GM12874 (cell line): ENCODE measurements around the gene KIF2C.

Source experiments
- TF ChIP-seq, protein P1 (sequence below): IDR thresholded peaks from 2 replicates; pipeline ENCODE4 v1.5.1; 2011; ENCODE audit warnings: low read depth, mild to moderate bottlenecking, control low read depth, low read length, moderate library complexity; ENCODE audit not compliant: insufficient read depth

Gene KIF2C

DNA sequence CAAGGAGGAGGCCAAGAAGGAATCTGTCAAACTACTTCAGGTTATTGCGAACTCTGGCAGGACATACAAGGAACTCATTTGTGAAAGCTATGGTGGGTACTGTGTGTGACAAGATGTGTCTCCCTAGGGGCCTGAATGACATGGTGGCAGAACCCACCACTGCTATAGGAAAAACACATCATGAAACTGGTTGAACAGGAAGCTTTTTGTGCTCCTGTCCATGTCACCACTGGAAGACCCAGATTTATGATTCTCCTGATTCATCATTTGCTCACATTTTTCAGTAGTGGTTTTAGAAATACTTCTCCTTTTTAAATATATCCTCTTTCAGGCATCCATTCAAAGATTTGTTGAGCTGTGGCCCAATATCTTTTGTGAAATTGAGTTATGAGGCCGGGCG, 41.5 kb upstream of the KIF2C start:
- TF ChIP-seq, protein P1, sequence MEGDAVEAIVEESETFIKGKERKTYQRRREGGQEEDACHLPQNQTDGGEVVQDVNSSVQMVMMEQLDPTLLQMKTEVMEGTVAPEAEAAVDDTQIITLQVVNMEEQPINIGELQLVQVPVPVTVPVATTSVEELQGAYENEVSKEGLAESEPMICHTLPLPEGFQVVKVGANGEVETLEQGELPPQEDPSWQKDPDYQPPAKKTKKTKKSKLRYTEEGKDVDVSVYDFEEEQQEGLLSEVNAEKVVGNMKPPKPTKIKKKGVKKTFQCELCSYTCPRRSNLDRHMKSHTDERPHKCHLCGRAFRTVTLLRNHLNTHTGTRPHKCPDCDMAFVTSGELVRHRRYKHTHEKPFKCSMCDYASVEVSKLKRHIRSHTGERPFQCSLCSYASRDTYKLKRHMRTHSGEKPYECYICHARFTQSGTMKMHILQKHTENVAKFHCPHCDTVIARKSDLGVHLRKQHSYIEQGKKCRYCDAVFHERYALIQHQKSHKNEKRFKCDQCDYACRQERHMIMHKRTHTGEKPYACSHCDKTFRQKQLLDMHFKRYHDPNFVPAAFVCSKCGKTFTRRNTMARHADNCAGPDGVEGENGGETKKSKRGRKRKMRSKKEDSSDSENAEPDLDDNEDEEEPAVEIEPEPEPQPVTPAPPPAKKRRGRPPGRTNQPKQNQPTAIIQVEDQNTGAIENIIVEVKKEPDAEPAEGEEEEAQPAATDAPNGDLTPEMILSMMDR: no peak

DNA sequence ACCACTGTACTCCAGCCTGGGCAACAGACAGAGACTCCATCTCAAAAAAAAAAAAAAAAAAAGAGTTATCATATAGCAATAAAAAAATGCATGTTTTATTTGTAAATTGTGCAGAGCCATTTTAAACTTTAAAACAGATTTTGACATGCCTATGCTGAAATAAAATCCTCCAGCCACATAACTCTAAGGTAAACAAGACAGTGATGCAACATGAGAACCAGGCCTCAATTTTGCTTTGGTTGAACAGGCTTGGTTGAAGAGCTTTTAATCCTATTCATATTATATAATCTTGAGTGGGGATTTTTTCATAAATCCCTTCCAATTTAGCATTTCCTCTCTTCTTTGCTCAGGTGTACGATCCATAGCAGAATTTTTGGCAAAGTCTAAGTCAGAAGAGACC, 39.1 kb upstream of the KIF2C start:
- TF ChIP-seq, protein P1: no peak

DNA sequence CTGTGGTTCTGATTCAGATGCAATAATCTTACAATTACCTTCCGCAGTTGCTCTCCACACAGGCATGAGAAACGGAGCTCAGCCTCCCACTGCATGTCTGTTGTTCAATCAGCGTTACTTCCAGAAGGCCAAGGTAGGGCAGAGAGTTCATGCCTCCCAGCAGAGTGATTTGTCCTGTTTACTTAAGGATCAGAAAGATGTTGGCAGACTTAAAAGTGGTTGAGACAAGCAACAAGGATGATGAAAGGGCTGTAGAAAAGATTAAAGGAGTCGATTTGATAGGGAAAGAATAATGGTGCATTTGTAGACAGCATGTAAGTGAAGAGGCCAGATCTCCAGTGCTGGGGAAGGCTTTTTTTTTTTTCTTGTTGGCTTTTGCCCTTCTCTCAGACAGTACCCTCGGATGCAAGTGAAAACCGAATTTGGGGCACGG, 38.5 kb upstream of the KIF2C start:
- TF ChIP-seq, protein P1: no peak

DNA sequence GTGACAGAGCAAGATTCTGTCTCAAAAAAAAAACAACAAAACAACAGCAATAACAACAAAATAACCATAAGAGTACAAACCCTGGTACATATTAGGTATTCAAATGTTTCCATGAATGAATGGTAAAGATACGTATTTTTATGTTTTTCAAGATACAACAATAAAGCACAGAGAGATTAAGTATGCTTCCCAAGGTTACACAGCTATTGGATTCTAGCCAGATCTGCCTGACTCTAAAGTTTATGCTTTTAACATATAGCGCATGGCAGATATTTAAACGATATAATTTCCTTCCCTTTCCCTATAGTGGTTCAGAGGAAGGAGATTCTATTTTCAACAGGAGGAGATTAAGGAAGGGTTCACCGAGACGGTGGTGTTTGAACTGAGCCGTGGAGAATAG, 34.2 kb upstream of the KIF2C start:
- TF ChIP-seq, protein P1: no peak

DNA sequence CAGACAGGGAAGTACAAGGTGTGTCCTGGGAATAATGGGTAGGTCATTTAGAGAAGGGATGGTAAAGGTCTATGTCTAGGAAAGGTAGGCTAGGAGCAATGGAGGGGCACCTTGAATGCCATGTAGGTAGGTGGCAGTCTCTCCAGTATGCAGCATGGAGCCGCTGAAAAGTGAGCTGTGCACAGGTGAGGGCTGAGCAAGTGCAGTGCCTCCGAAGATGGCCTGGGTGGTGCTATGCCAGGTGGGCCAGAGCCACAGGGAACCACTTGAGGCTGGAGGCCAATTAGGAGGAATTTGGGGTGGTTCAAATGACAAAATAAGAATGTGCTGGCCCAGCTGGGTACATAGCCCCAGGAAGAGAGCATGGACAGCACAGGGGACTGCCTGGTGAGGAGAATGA, 33.7 kb upstream of the KIF2C start:
- TF ChIP-seq, protein P1: no peak

DNA sequence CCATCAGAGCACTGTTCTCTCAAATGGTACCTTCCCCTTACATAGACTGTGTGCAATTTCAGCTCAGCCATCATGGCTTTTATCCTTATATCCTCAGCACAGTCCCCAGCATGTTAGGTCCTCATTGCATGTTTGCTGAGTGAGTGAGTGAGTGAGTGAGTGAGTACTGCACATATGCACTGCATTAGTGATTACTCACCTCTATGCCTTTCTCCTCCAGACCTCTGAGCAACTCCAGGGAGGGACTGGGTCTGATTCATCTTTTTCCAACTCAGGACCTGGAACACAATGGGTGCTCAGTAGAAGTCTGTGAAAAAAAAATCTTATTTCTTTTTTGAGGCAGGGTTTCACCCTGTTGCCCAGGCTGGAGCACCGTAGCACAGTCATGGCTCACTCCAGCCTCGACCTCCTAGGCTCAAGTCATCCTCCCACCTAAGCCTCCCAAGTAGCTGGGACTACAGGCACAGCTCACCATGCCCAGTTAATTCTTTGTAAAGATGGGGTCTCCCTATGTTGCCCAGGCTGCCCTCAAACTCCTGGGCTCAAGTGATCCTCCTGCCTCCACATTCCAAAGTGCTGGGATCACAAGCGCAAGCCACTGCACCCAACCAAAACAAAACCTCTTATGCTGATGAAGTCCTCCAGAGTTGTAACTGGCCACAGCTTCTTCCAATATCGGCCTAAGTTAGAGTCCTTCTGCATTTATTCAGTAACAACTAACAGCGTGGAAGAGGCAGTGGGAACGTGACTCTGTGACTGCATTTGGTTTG, 32.3 kb upstream of the KIF2C start:
- TF ChIP-seq, protein P1: no peak

DNA sequence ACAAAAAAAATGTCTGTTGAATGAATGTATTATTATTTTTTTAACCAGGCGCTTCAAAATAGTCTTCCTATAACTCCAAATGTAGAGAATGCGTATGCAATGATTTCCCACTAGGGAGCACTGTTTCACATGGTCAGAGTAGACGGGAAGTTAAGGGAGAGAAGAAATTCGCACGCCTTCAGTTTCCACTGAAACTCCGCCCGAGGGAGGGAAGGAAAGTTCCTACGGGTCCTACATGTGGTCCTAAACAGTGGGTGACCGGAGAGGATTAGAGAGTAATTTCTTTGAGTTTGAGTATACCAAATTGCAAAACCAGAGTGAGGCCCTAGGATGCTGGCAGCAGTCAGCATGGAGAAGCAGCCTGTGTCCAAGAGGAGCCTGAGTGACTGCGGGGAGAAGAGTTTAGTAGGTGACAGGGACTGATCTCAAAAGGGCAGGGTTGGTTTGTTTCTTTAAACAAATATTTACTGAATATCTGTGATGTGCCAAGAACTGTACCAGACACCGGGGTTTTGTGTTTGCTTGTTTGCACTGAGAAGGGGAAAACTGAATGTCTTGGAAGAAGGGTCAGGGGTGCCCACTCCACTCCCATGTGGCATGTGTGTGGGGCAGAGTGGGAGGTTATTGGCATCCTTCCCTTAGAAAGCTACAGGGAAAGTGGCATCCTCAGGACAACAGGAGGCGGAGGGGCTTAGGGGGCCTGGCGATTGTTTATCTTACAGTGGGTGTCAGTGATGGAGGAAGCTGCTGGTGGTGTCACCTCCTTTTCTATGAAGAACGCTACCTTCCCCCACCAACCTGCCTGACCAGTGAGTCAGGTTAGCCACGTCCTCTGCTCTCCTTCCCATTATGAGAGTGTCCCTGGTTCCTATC, 31.4 kb upstream of the KIF2C start:
- TF ChIP-seq, protein P1: peak; percentile 41; the same call in 1 of the 2 replicates
